HepG2 (cell line): Measurements from ENCODE around the gene LMTK2. TPM values are rescaled to one million over a fixed set of nuclear protein-coding genes. Genes with fewer than 3 reads are reported as not detected.
A peak's percentile ranks its signal among the peaks of the same experiment; 100 is the strongest.

Experiments used
- ELF4 ChIP-seq: sonication (generic); formaldehyde crosslinking; IDR thresholded peaks from 2 replicates; pipeline ENCODE4 v1.5.0; 2020; ENCODE audit warnings: missing genetic modification reagents, mild to moderate bottlenecking, moderate library complexity, borderline replicate concordance
- FOXP1 ChIP-seq, 2 experiments: fragments of 450-650 bp in 1 of 2; IDR thresholded peaks; 2 replicates each; pipeline ENCODE4 v1.6.1; 2017 to 2018; ENCODE audit warnings: antibody characterized with exemption in 1 of 2
- HHEX ChIP-seq: IDR thresholded peaks from 2 replicates; pipeline ENCODE4 v1.6.1; 2016; ENCODE audit warnings: control low read depth
- HNRNPL ChIP-seq: fragments of 200-400 bp; formaldehyde crosslinking; IDR thresholded peaks from 2 replicates; pipeline ENCODE4 v1.6.1; 2017; ENCODE audit warnings: mild to moderate bottlenecking, low read depth, low read length
- SAP130 ChIP-seq: IDR thresholded peaks from 2 replicates; pipeline ENCODE4 v1.6.1; 2016; ENCODE audit warnings: low read depth
- ZNF816 ChIP-seq: sonication (generic); formaldehyde crosslinking; IDR thresholded peaks from 2 replicates; pipeline ENCODE4 v1.8.0; 2022; ENCODE audit warnings: missing genetic modification reagents, mild to moderate bottlenecking, borderline replicate concordance
- polyA plus RNA-seq, 8 experiments: library from polyadenylated mRNA; depleted of rRNA in 3 of 8; stranded (reverse) in 7 of 8; unstranded in 1 of 8; fragments of >200 nt; fragmentation: Illumina TruSeq in 4 of 8; extraction: Trizol in 4 of 8; gene quantifications; 2 replicates each; pipeline versions ENCODE4 v1.2.1 to v1.2.3, GENCODE V29; 2011 to 2016; ENCODE audit warnings: low read depth in 4 of 8, missing spikeins in 1 of 8, mixed read lengths in 1 of 8; ENCODE audit not compliant: insufficient read depth in 1 of 8
- total RNA-seq, 5 experiments: library from RNA; depleted of rRNA; stranded (reverse); fragments of >200 nt; fragmentation: Illumina TruSeq; extraction: Trizol; gene quantifications; 2 replicates each; pipeline ENCODE4 v1.2.3, GENCODE V29; 2016; ENCODE audit warnings: low read depth in 1 of 5
- TF ChIP-seq, protein P1 (sequence below): IDR thresholded peaks from 2 replicates; pipeline ENCODE4 v1.4.0; 2020; ENCODE audit warnings: mild to moderate bottlenecking, missing genetic modification reagents
- TF ChIP-seq, protein P2 (sequence below): sonication (generic); formaldehyde crosslinking; IDR thresholded peaks from 2 replicates; pipeline ENCODE4 v1.5.1; 2020; ENCODE audit warnings: mild to moderate bottlenecking, missing genetic modification reagents, moderate library complexity

LMTK2 gene
- total and polyA plus RNA-seq, 2 of the 13 experiments (the other 11 are each of a cell fraction or from before 2014, with no cell fraction given): 9.5 to 11.7 TPM

DNA sequence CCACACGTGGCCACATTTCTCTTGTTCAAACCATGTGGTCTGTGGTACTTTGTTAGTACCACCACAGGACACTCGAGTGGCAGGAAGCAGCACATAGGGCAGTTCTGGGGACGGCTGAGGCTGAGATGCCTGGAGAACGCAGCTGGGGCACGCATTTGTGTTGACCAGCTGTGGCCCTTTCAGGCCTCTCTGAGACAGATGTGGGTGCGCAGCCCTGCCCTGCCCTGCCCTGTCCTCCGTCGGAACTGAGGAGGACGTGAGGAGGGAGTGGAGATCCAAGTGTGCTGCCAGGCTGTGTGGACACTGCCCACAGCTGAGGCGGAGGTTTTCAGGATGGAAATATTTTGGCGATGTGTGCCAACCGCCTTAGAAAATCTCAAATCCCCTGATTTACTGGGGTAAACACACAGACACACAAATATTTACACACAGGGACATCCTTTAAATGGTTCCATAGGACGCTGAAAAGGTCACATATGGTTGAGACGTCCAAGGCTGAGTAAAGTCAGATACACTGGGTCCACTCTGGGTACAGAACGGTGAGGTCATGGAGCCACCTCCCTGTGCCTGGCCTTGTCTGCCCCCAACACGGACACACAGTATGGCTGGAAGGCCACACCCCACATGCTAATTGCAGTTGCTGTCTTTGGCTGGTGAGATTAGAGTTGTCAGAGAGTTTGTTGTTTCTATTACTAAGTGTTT is 119.4 kb downstream of the LMTK2 start (continued):
- TF ChIP-seq, protein P1, sequence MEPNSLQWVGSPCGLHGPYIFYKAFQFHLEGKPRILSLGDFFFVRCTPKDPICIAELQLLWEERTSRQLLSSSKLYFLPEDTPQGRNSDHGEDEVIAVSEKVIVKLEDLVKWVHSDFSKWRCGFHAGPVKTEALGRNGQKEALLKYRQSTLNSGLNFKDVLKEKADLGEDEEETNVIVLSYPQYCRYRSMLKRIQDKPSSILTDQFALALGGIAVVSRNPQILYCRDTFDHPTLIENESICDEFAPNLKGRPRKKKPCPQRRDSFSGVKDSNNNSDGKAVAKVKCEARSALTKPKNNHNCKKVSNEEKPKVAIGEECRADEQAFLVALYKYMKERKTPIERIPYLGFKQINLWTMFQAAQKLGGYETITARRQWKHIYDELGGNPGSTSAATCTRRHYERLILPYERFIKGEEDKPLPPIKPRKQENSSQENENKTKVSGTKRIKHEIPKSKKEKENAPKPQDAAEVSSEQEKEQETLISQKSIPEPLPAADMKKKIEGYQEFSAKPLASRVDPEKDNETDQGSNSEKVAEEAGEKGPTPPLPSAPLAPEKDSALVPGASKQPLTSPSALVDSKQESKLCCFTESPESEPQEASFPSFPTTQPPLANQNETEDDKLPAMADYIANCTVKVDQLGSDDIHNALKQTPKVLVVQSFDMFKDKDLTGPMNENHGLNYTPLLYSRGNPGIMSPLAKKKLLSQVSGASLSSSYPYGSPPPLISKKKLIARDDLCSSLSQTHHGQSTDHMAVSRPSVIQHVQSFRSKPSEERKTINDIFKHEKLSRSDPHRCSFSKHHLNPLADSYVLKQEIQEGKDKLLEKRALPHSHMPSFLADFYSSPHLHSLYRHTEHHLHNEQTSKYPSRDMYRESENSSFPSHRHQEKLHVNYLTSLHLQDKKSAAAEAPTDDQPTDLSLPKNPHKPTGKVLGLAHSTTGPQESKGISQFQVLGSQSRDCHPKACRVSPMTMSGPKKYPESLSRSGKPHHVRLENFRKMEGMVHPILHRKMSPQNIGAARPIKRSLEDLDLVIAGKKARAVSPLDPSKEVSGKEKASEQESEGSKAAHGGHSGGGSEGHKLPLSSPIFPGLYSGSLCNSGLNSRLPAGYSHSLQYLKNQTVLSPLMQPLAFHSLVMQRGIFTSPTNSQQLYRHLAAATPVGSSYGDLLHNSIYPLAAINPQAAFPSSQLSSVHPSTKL: 0 out of 2 replicates have a peak, but pooled peaks have one; percentile 21
- TF ChIP-seq ZNF816 (0 out of 2 replicates have a peak, but pooled peaks have one; percentile 49), HHEX (CRISPR knock-in tag) (no peak), HNRNPL (no peak), ELF4 (CRISPR knock-in tag) (no peak), SAP130 (CRISPR knock-in tag) (peak; percentile 13; the same call in 1 of the 2 replicates), FOXP1 (IDR thresholded peaks at IDR 0.05) (0 out of 2 replicates have a peak, but pooled peaks have one; percentile 39), FOXP1 (CRISPR knock-in tag; IDR thresholded peaks at IDR 0.05) (peak; percentile 73)
- TF ChIP-seq, protein P2, sequence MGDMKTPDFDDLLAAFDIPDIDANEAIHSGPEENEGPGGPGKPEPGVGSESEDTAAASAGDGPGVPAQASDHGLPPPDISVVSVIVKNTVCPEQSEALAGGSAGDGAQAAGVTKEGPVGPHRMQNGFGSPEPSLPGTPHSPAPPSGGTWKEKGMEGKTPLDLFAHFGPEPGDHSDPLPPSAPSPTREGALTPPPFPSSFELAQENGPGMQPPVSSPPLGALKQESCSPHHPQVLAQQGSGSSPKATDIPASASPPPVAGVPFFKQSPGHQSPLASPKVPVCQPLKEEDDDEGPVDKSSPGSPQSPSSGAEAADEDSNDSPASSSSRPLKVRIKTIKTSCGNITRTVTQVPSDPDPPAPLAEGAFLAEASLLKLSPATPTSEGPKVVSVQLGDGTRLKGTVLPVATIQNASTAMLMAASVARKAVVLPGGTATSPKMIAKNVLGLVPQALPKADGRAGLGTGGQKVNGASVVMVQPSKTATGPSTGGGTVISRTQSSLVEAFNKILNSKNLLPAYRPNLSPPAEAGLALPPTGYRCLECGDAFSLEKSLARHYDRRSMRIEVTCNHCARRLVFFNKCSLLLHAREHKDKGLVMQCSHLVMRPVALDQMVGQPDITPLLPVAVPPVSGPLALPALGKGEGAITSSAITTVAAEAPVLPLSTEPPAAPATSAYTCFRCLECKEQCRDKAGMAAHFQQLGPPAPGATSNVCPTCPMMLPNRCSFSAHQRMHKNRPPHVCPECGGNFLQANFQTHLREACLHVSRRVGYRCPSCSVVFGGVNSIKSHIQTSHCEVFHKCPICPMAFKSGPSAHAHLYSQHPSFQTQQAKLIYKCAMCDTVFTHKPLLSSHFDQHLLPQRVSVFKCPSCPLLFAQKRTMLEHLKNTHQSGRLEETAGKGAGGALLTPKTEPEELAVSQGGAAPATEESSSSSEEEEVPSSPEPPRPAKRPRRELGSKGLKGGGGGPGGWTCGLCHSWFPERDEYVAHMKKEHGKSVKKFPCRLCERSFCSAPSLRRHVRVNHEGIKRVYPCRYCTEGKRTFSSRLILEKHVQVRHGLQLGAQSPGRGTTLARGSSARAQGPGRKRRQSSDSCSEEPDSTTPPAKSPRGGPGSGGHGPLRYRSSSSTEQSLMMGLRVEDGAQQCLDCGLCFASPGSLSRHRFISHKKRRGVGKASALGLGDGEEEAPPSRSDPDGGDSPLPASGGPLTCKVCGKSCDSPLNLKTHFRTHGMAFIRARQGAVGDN (CRISPR knock-in tag): peak; percentile 22
